Frontal cortex (tissue), 4 donors: Measurements from ENCODE around the gene CPED1. TPM values are rescaled to one million over a fixed set of nuclear protein-coding genes. Genes with fewer than 3 reads are reported as not detected.
"Not testable (repeated sequence)": the region's sequence is repeated elsewhere in the genome, so short reads cannot be mapped to it uniquely, and the experiment has no call there.

Experiments
- DNase-seq, 2 donors: peaks; one replicate each; pipeline ENCODE4 v3.0.0; 2012; ENCODE audit warnings: low spot score in 2 of 2
- FAIRE-seq: peaks from 2 replicates; lab custom pipeline; 2012; peaks lifted over from hg19 to GRCh38; lab: Jason Lieb, UNC
- total RNA-seq: library from RNA; depleted of rRNA; stranded (reverse); fragments of >200 nt; gene quantifications from one replicate; pipeline ENCODE4 v1.2.3, GENCODE V29; 2014
- donor health status: control.
- donor health status: control.
- donor health status: control.

The CPED1 gene
- total RNA-seq, 1 donor from 2014 or later = 3.3 TPM

DNA sequence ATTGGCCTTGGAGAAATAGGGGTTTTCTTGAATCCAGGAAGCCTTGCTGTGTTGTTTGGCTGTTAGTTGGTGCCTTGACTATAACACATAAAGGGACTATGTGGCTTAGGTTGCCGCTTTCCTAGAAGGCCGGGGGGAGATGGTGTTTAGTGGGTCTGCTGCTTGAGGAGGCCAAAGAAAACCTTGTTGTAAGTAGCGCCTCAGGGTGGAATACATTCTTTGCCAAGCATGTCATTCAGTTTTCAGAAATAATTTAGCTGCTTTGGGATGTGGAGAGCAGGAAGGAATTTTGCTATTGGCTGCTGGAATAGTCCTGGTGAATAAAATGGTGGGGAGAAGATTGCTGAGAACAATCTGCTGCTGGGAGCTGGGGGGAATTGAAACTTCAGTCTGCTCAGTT is 207.4 kb downstream of the CPED1 start:
- DNase-seq = no peak
- FAIRE-seq = no peak

DNA sequence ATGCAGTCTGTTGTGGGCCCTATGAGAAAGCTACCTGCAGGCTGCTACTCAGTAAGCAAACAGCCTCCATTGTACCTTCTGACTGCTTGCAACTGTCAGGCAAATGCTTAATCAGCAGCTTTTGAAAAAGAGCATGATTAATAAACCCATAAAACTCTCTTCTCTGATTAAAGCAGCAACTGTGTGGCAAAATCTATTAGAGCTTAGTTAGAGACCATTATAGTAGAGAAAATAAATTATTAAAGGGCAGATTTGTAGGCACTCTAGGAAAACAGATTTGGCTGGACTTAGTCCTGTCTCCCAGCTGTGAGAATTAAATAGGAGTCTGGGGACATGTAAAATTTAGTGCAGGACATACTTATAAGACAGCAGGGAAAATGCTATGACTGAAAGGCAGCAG is 207.8 kb downstream of the CPED1 start:
- FAIRE-seq (no peak), DNase-seq (no peak)

DNA sequence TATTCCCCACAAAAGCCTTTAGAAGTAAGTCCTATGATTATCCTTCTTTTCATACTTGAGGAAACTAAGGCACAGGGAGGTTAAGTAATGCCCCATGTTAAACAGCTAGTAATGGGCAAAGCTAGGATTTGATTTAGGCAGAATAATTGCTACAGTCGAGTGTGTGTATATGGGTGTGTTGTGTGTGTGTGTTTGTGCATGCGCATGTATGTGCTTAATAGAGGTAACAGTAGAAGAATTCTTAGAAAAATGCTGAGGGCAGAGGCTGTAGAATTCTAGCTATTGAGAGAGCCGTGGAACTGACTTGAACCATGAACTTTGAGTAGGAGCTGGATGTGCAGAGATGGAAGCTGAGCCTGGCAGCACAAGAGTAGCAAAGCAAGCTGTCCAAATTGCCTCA is 208.9 kb downstream of the CPED1 start:
- no peak for FAIRE-seq

DNA sequence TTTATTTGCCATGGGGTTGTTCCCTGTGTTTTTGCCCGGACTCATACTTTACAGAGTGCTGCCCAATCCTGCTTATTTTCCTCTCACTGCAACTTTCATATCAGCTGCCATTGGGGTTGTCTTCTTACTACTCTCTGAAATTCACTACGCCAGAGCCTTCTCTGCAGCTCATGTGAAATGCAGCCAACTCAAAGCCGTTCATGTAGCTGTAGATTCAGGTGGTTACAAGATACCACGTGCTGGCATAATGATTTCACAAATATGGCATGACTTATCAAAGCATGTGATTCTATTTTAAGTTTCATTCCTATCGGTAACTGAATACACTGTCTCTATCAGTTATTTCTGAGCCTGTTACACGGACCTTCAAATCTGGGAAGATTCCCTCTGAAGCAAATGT is 210.0 kb downstream of the CPED1 start:
- FAIRE-seq (no peak), DNase-seq (no peak)

More for the DNA sequence above, 208.9 kb downstream of the CPED1 start:
- DNase-seq = no peak

DNA sequence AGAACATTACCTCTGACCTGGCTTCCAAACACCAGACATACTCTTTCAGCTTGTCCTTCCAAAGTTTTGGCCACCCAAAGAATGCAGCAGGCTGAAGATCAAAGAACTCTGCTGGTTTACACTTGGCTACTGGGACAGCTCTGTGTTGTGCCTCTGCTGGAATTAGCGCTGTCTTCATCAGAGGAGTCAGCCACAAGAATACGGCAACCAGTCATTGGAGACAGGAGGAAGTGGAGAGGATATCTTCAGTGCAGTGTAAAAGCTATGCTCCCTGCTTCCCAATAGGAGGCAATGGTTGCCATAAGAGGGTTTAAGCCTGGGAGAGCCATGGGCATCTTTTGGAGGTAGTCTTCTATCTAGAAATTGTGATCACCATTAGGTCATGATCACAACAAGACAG is 213.6 kb downstream of the CPED1 start:
- FAIRE-seq = no peak
- DNase-seq = no peak

DNA sequence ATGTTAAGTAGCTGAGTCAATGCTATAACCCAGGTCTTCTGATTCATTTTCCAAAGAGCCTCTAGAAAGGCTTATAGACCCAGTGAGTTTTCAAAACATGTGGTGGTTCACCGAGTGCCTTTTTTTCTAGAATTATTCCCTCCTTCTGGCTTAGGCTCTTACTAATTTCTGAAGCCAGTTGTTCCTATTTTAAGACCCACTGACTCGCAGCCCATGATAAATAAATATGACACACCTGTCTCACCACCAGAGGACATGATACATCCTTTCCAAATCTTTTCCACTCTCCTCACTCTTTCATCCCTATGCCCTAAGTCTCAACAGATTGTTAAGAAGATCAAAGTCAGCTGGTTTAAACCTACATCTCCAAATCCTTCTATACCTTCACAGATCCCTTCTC is 214.3 kb downstream of the CPED1 start:
- no peak for FAIRE-seq
- no peak for DNase-seq

DNA sequence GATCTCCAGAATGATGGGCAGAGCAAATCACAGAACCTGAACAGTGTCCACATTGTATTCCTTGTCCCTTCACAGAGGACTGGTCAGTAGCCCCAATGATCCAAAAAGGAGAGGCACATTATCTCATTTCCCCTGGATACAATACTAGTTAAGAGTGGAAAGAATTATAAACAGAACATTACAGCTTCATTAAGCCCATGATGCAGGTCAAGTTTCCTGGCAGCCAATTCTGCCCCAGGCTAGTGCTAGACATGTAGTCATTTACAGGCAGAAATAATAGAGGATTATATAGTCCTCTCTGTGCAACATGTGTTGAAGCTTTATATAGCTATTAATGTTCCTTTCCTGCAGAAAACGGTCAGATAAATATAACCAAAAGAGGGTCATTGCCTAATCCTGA is 216.0 kb downstream of the CPED1 start:
- no peak for FAIRE-seq
- no peak for DNase-seq

DNA sequence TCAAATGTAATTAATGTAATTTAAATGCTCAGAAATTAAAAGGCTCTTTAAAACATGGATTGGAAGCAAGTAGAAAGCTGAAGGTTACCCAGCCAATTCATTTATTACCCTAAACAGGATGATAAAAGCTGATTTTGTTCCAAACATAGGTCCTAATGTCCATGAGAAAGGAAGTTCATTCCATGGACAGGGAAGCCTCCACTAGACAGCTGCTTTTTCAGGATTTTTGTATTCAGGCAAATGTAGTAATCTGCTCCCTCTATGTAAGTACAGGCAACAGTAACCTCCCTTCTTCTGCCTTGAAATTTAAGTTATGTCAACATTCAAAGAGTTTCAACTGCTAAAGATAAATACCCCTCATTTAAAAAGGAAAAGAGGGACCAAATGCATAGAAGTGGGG is 217.3 kb downstream of the CPED1 start:
- FAIRE-seq = no peak

DNA sequence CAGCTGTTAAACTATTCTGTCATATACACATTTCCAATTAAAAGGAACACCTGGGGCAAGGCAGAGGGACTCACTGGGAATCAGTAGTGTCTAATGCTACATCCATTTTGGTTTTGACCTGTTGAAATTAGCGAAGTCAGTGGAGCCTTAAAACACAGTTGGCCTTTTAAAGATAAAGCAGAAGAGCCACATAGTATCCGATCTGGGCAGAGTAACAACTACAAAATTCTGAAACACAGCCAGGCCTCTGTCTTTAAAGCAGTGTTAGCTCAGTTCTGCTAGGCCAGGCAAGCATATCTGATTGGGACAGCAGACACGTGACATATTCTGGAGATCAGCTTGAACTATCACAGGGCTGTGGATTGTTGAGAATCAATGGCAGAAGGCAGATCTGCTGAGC is 222.7 kb downstream of the CPED1 start:
- no peak for FAIRE-seq
- DNase-seq = no peak

More for the DNA sequence above, 217.3 kb downstream of the CPED1 start:
- no peak for DNase-seq

DNA sequence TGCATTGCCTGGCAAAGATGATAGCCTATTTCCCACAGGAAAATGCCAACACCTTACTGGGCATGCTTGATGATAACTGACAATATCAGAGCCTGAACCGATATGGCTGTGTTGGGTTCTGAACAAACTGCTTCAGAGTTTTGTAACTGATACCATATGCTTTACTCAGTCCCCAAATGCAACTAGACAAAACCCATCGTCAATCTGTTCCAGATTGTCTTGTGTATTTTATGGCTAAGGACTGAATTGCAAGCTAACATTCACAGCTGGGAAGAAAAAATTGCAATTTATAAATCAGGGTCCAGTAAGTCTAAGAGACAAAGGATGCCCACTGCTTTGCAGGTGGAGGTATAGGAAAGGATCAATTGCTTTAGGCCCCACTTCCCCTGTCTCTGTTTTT is 223.5 kb downstream of the CPED1 start:
- FAIRE-seq = no peak

DNA sequence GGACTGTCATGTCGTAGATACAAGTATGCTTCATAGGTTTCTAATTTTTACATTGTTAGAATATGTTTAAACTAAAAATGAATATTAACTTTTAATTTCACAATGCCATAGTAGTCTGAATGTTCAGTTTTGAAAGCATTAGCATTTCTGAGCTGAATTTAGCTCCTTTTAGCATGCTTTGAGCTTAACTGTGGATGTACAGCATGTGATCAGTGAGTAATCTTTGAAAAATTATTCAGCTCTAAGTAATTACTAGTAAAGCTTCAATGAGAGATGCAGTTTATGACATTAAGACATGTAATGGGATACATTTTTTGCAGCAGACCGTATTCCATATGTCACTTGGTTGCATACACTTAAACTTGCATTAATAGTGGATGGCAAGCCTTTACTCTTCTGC is 226.1 kb downstream of the CPED1 start:
- FAIRE-seq (no peak), DNase-seq (no peak)

More for the DNA sequence above, 223.5 kb downstream of the CPED1 start:
- no peak for DNase-seq

DNA sequence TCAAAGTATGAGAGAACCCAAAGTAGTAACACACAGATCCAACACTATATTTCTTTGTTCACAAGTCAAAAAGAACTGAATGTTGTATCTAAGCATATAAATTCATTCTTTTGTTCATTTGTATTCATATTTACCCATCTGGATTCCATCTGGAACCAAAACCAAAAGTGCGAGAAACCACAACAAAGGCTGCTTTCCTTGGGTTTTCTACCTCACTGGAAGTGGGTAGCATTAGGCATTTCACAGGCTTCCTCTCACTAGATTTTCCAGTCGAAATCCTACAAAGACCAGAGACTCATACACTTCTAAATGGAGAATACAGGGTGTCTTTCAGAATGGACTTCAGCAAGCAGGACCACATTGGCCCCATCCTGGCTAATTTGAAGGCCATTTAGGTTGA is 230.5 kb downstream of the CPED1 start:
- DNase-seq = no peak
- no peak for FAIRE-seq

DNA sequence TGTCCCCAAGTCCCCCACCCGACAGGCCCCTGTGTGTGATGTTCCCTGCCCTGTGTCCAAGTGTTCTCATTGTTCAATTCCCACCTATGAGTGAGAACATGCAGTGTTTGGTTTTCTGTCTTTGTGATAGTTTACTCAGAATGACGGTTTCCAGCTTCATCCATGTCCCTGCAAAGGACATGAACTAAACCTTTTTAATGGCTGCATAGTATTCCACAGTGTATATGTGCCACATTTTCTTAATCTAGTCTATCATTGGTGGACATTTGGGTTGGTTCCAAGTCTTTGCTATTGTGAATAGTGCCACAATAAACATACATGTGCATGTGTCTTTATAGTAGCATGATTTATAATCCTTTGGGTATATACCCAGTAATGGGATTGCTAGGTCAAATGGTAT is 232.6 kb downstream of the CPED1 start:
- not testable (repeated sequence) for FAIRE-seq, DNase-seq

DNA sequence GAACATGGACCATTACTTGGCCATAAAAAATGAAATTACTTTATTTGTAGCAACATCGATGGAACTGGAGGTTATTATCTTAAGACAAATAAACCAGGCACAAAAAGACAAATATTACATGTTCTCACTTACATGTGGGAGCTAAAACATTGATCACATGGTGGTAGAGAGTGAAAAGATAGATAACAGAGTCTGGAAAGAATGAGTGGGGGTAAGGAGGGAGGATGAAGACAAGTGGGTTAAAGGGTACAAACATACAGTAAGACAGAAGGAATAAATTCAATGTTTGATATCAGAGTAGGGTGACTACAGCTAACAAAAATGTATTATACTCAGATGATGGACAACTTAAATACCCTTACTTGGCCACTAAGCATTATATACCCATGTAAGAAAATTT is 240.3 kb downstream of the CPED1 start:
- DNase-seq (no peak), FAIRE-seq (no peak)

DNA sequence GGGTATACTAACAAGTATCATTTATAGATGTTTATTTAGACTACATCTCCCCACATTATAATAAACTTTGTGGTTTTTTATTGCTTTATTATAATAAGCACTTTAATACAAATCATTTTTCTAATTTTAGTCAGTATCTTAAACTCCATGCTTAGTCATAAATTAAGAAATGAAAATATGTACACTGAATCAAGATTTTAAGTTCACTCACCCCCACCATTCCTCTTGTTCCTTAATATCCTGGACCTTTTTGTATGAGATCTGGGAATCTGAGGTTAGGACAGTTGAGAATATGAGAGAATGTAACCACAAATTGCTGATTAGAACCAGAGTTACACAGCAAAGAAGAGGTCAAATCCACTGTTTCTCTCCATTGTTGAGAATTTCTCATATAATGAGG is 246.7 kb downstream of the CPED1 start:
- no peak for FAIRE-seq

DNA sequence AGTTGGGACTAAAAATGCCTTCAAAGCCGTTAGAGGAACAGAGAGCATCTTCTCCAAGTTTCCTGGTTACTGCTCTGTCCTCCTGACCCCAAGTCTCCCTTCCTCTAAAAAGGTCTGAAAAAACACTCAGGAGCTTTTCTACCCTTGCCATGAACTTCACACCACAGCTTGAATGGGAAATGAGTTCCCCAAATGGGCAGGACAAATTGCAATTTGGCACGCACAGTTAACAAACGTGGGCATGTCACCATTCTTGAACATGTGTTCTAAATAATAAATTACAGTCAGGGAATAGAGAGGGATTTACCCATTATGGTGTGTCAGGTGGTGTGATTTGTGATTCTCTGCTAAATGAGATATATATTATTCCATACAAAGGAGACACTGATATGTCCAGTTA is 249.1 kb downstream of the CPED1 start:
- DNase-seq = no peak
- FAIRE-seq = no peak

More for the DNA sequence above, 246.7 kb downstream of the CPED1 start:
- no peak for DNase-seq

DNA sequence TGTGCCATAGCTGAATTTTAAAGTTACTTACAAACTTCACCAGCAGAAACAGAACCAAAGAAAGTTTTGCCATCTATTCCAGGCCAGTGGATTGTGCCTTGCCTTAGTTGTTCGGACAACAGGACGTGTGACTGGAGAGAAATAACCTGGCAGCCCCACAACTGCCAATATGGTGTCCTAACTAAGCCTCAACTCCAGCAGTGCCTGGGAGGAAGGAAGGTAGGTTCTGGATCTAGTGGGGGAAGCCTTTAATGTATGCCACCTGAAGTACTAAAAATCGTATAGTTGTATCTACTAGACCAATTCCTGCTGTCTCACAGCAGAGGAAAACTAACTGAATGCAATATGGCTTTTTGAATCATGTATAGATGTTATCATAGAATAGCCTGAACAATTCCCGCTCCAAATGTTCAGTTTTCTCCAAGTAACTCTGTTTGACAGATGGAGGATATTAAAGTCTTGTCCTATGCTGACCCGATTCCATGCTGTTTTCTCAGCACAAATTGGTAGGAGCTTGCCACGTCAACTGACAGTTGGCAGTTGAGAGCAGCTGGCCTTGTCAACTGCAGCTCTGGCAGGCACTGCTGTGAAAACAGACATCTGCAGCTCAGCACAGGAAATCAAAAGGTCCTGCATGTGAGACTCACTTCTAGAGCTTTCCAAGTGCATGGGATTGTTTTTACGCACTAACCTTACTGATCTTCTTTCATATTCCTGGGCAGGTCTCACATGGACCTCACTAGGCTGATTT is 255.8 kb downstream of the CPED1 start:
- DNase-seq (no peak), FAIRE-seq (no peak)

DNA sequence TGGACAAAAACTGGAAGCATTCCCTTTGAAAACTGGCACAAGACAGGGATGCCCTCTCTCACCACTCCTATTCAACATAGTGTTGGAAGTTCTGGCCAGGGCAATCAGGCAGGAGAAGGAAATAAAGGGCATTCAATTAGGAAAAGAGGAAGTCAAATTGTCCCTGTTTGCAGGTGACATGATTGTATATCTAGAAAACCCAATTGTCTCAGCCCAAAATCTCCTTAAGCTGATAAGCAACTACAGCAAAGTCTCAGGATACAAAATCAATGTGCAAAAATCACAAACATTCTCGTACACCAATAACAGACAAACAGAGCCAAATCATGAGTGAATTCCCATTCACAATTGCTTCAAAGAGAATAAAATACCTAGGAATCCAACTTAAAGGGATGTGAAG is 262.9 kb downstream of the CPED1 start:
- DNase-seq, FAIRE-seq: not testable (repeated sequence)

DNA sequence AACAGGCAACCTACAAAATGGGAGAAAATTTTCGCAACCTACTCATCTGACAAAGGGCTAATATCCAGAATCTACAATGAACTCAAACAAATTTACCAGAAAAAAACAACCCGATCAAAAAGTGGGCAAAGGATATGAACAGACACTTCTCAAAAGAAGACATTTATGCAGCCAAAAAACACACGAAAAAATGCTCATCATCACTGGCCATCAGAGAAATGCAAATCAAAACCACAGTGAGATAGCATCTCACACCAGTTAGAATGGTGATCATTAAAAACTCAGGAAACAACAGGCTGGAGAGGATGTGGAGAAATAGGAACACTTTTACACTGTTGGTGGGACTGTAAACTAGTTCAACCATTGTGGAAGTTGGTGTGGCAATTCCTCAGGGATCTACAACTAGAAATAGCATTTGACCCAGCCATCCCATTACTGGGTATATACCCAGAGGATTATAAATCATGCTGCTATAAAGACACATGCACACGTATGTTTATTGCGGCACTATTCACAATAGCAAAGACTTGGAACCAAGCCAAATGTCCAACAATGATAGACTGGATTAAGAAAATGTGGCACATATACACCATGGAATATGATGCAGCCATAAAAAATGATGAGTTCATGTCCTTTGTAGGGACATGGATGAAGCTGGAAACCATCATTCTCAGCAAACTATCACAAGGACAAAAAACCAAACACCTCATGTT is 264.2 kb downstream of the CPED1 start:
- not testable (repeated sequence) for FAIRE-seq, DNase-seq

DNA sequence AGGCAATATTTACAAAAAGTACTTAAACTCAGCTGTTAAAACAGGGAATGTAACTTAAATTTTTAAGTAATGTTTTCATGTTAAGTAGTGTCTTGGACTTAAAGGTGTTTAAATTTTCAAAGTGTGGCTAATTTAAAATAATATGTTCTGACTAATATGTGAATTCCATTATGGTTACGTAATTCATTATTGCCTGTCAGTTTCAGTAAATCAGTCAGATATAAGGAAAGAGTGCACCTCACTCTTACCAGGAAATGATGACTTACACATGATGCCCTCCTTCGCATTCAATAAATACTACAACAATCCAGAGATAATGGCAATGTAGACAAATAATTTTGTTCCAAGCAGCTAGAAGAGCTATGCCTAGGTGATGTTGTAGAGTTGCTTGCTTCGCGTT is 271.3 kb downstream of the CPED1 start:
- no peak for FAIRE-seq

DNA sequence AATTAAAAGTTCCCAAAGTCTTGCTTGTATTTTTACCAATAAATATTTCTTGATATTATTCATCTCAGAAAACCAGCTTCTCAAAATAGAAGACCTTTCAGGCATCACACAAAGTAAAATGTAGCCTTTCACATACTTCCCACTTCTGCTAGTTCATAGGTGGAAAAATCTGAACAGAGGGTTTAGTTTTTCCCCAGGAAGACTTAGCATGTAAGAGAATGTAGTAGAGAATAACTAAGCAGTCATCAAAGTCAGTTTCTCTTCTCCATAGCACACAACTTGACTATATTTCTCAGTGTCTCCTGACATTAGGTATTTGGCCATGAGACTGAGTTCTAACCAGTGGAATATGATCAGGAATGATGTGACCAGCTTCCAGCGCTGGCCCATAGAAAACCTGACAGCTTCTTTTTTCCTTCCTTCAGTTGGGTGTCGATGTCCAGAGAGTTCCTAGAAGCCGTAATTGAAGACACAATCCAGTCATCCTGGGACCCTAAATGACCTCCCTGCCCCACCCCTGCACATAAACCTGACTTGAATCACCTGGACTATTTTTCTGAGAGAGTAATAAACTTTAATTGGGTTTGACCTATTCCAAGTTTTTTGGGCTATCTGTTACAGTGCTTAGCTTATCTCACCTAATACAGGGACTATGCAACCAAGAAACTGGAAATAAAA is 272.8 kb downstream of the CPED1 start:
- FAIRE-seq (no peak), DNase-seq (no peak)

More for the DNA sequence above, 271.3 kb downstream of the CPED1 start:
- no peak for DNase-seq
